ENCODE results near the gene FNDC3B.

Gene FNDC3B

DNA sequence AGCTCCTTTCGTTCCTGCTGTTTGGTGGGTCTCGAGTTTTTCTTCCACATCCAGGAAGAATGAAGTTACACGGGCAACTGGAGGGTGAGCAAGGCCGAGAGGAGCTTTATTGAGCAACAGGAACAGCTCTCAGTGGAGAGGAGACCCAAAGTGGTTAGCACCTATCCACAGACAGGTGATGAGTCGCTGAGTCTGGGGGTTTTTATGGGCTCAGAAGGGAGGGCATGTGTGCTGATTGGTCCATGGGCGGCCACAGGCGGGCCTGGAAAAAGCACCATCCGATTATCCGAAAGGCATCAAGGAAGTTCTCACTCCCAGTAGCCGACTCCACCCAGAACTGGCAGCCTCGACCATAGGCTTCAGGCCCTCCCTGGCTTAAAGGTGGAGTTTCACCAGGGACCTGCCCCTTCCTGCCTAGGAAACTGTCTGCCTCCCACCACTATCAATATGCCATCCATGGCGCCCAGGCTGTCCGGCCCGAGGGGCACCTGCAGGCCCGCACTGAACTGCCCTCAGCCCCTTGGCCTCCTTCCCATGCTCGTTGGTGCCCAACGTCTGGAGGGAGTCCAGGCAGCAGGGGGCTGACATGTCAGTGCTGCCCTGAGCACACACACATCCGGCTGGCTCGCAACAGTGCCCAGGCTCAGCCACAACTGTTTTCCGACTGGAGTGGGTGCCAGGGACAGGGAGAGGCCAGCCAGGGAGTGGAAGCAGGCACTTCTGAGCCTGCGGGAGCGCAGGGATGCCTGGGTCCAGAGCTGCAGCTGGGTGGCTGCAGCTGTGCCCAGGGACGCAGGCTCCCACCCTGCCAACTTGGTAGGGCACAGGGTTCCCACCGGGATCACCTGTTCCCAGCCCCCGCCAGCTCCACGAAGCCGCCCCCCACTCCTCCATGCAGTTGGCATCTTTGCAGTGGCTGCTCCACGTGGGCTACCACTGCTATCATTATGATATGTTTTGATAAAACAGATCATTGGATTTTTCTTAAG is 170.2 kb downstream of the FNDC3B start:
- TF ChIP-seq FOXP2 (optimal IDR thresholded peaks at IDR 0.05; ENCODE audit: borderline replicate concordance, extremely low read depth, extremely low read length, insufficient read depth) (no peak), REST (IDR thresholded peaks at IDR 0.05; ENCODE audit: insufficient read depth in 1 of 2, low read depth in 2 of 2, low read length in 2 of 2) (no peak), SIN3A (IDR thresholded peaks at IDR 0.05; ENCODE audit: borderline replicate concordance, insufficient read depth, low read length) (no peak), TAF1 (IDR thresholded peaks at IDR 0.05; ENCODE audit: borderline replicate concordance, insufficient read depth, low read length) (no peak), POLR2AphosphoS5 (IDR thresholded peaks at IDR 0.05; ENCODE audit: low read depth, low read length) (no peak)

DNA sequence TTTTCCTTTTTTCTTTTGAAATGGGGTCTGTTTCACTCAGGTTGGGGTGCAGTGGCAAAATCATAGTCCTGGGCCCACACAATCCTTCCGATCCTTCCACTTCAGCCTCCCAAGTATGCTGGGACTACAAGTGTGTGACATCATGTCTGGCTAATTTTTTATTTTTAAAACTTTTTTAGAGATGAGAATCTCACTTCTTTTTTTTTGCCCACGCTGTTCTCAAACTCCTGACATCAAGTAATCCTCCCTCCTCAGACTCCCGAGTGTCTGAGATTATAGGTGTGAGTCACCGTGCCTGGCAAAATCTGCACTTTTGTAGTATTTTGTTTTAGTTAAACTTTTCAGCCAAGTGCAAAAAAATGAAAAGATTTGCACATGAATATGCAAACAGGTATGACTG is 171.0 kb downstream of the FNDC3B start:
- no peak for TF ChIP-seq TAF1 (IDR thresholded peaks at IDR 0.05; ENCODE audit: borderline replicate concordance, insufficient read depth, low read length)
- no peak for TF ChIP-seq SIN3A (IDR thresholded peaks at IDR 0.05; ENCODE audit: borderline replicate concordance, insufficient read depth, low read length)
- TF ChIP-seq POLR2AphosphoS5 (IDR thresholded peaks at IDR 0.05; ENCODE audit: low read depth, low read length): no peak
- TF ChIP-seq REST (IDR thresholded peaks at IDR 0.05; ENCODE audit: insufficient read depth in 1 of 2, low read depth in 2 of 2, low read length in 2 of 2): no peak
- TF ChIP-seq FOXP2 (optimal IDR thresholded peaks at IDR 0.05; ENCODE audit: borderline replicate concordance, extremely low read depth, extremely low read length, insufficient read depth): no peak

- TF ChIP-seq FOXP2 (optimal IDR thresholded peaks at IDR 0.05; ENCODE audit: borderline replicate concordance, extremely low read depth, extremely low read length, insufficient read depth): no peak
- TF ChIP-seq REST (IDR thresholded peaks at IDR 0.05; ENCODE audit: insufficient read depth in 1 of 2, low read depth in 2 of 2, low read length in 2 of 2): no peak
- TF ChIP-seq SIN3A (IDR thresholded peaks at IDR 0.05; ENCODE audit: borderline replicate concordance, insufficient read depth, low read length): no peak
- TF ChIP-seq TAF1 (IDR thresholded peaks at IDR 0.05; ENCODE audit: borderline replicate concordance, insufficient read depth, low read length): no peak
- no peak for TF ChIP-seq POLR2AphosphoS5 (IDR thresholded peaks at IDR 0.05; ENCODE audit: low read depth, low read length)
These were observed 171.7 kb downstream of the FNDC3B start for GRCh38 chr3:172211123-172211522.

- TF ChIP-seq REST (IDR thresholded peaks at IDR 0.05; ENCODE audit: insufficient read depth in 1 of 2, low read depth in 2 of 2, low read length in 2 of 2) (no peak), SIN3A (IDR thresholded peaks at IDR 0.05; ENCODE audit: borderline replicate concordance, insufficient read depth, low read length) (no peak), POLR2AphosphoS5 (IDR thresholded peaks at IDR 0.05; ENCODE audit: low read depth, low read length) (no peak), FOXP2 (optimal IDR thresholded peaks at IDR 0.05; ENCODE audit: borderline replicate concordance, extremely low read depth, extremely low read length, insufficient read depth) (no peak), TAF1 (IDR thresholded peaks at IDR 0.05; ENCODE audit: borderline replicate concordance, insufficient read depth, low read length) (no peak)
These were observed 173.8 kb downstream of the FNDC3B start for GRCh38 chr3:172213200-172213599.

Measured in PFSK-1 (cell line).